ENCODE measurements around the gene CRISP3. TPM values are rescaled to one million over a fixed set of nuclear protein-coding genes. Genes with fewer than 3 reads are reported as not detected.
A peak's percentile ranks its signal among the peaks of the same experiment; 100 is the strongest.
"Not testable (repeated sequence)": the region's sequence is repeated elsewhere in the genome, so short reads cannot be mapped to it uniquely, and the experiment has no call there.

Gene CRISP3
- polyA plus RNA-seq, 2 donors, result 144 to 176 TPM

GRCh38 chr6:49764571-49765236 lies 20.5 kb upstream of the CRISP3 start:
- H3K9me3 ChIP-seq (ENCODE audit: control insufficient read depth in 2 of 2, insufficient read depth in 1 of 2, low read depth in 1 of 2, low read length in 1 of 2), result no peaks in the 10 kb centered on the region
- no peaks in the 10 kb centered on the region for H3K4me1 ChIP-seq (ENCODE audit: control insufficient read depth in 2 of 2, insufficient read depth in 2 of 2, low read length in 1 of 2)
- no peak overlapping the region for H3K4me3 ChIP-seq (ENCODE audit: low read depth in 1 of 2, low read length in 2 of 2)
- no peaks in the 10 kb centered on the region for H3K27me3 ChIP-seq (ENCODE audit: control insufficient read depth in 1 of 2, insufficient read depth in 2 of 2, low read length in 2 of 2)
- 30 to 37% methylated on average over 2 of the region's 2 CpGs for WGBS, 2 donors
- H3K36me3 ChIP-seq (ENCODE audit: control insufficient read depth in 2 of 2, insufficient read depth in 2 of 2, low read length in 1 of 2), result no peaks in the 10 kb centered on the region
- no peak overlapping the region for H3K27ac ChIP-seq (ENCODE audit: low read depth in 2 of 2, low read length in 1 of 2)

- Histone ChIP-seq H3K4me1 (ENCODE audit: control insufficient read depth in 2 of 2, insufficient read depth in 2 of 2, low read length in 1 of 2) (no peaks in the 10 kb centered on the region), H3K36me3 (ENCODE audit: control insufficient read depth in 2 of 2, insufficient read depth in 2 of 2, low read length in 1 of 2) (no peaks in the 10 kb centered on the region), H3K4me3 (ENCODE audit: low read depth in 1 of 2, low read length in 2 of 2) (peak overlapping the region in 1 of 2 donors; percentile 45), H3K27ac (ENCODE audit: low read depth in 2 of 2, low read length in 1 of 2) (no peak overlapping the region), H3K9me3 (ENCODE audit: control insufficient read depth in 2 of 2, insufficient read depth in 1 of 2, low read depth in 1 of 2, low read length in 1 of 2) (no peaks in the 10 kb centered on the region), H3K27me3 (ENCODE audit: control insufficient read depth in 1 of 2, insufficient read depth in 2 of 2, low read length in 2 of 2) (no peaks in the 10 kb centered on the region)
- WGBS, 2 donors, result 84 to 86% methylated on average over 4 of the region's 4 CpGs
Measured at GRCh38 chr6:49743429-49743828, 759 bp downstream of the CRISP3 start.

- WGBS, 2 donors, result 66 to 69% methylated on average over 2 of the region's 2 CpGs
- H3K9me3 ChIP-seq (ENCODE audit: control insufficient read depth in 2 of 2, insufficient read depth in 1 of 2, low read depth in 1 of 2, low read length in 1 of 2), result no peaks in the 10 kb centered on the region
- no peaks in the 10 kb centered on the region for H3K27me3 ChIP-seq (ENCODE audit: control insufficient read depth in 1 of 2, insufficient read depth in 2 of 2, low read length in 2 of 2)
Measured at GRCh38 chr6:49739423-49739822, 4.8 kb downstream of the CRISP3 start.

GRCh38 chr6:49736017-49736508 lies 8.1 kb downstream of the CRISP3 start:
- Histone ChIP-seq H3K4me1 (ENCODE audit: control insufficient read depth in 2 of 2, insufficient read depth in 2 of 2, low read length in 1 of 2) (no peaks in the 10 kb centered on the region), H3K9me3 (ENCODE audit: control insufficient read depth in 2 of 2, insufficient read depth in 1 of 2, low read depth in 1 of 2, low read length in 1 of 2) (no peaks in the 10 kb centered on the region), H3K27ac (ENCODE audit: low read depth in 2 of 2, low read length in 1 of 2) (no peak overlapping the region), H3K4me3 (ENCODE audit: low read depth in 1 of 2, low read length in 2 of 2) (no peak overlapping the region), H3K36me3 (ENCODE audit: control insufficient read depth in 2 of 2, insufficient read depth in 2 of 2, low read length in 1 of 2) (no peaks in the 10 kb centered on the region), H3K27me3 (ENCODE audit: control insufficient read depth in 1 of 2, insufficient read depth in 2 of 2, low read length in 2 of 2) (no peaks in the 10 kb centered on the region)
- WGBS, 2 donors, result 57 to 58% methylated on average over 4 of the region's 4 CpGs

More at GRCh38 chr6:49739423-49739822, 4.8 kb downstream of the CRISP3 start:
- no peaks in the 10 kb centered on the region for H3K4me1 ChIP-seq (ENCODE audit: control insufficient read depth in 2 of 2, insufficient read depth in 2 of 2, low read length in 1 of 2)
- no peaks in the 10 kb centered on the region for H3K36me3 ChIP-seq (ENCODE audit: control insufficient read depth in 2 of 2, insufficient read depth in 2 of 2, low read length in 1 of 2)
- peak overlapping the region in 1 of 2 donors; percentile 3 for H3K4me3 ChIP-seq (ENCODE audit: low read depth in 1 of 2, low read length in 2 of 2)
- no peak overlapping the region for H3K27ac ChIP-seq (ENCODE audit: low read depth in 2 of 2, low read length in 1 of 2)

- no peaks in the 10 kb centered on the region for H3K9me3 ChIP-seq (ENCODE audit: control insufficient read depth in 2 of 2, insufficient read depth in 1 of 2, low read depth in 1 of 2, low read length in 1 of 2)
- no peak overlapping the region for H3K4me3 ChIP-seq (ENCODE audit: low read depth in 1 of 2, low read length in 2 of 2)
- H3K36me3 ChIP-seq (ENCODE audit: control insufficient read depth in 2 of 2, insufficient read depth in 2 of 2, low read length in 1 of 2), result no peaks in the 10 kb centered on the region
- no peak overlapping the region for H3K27ac ChIP-seq (ENCODE audit: low read depth in 2 of 2, low read length in 1 of 2)
- no peaks in the 10 kb centered on the region for H3K4me1 ChIP-seq (ENCODE audit: control insufficient read depth in 2 of 2, insufficient read depth in 2 of 2, low read length in 1 of 2)
- WGBS, 2 donors, result 48 to 52% methylated on average over 2 of the region's 2 CpGs
- H3K27me3 ChIP-seq (ENCODE audit: control insufficient read depth in 1 of 2, insufficient read depth in 2 of 2, low read length in 2 of 2), result no peaks in the 10 kb centered on the region
Measured at GRCh38 chr6:49733680-49734079, 10.5 kb downstream of the CRISP3 start.

- no peaks in the 10 kb centered on the region for H3K36me3 ChIP-seq (ENCODE audit: control insufficient read depth in 2 of 2, insufficient read depth in 2 of 2, low read length in 1 of 2)
- no peaks in the 10 kb centered on the region for H3K9me3 ChIP-seq (ENCODE audit: control insufficient read depth in 2 of 2, insufficient read depth in 1 of 2, low read depth in 1 of 2, low read length in 1 of 2)
- no peak overlapping the region for H3K4me3 ChIP-seq (ENCODE audit: low read depth in 1 of 2, low read length in 2 of 2)
- WGBS, 2 donors, result 82 to 86% methylated on average over 3 of the region's 3 CpGs
- no peak overlapping the region for H3K27ac ChIP-seq (ENCODE audit: low read depth in 2 of 2, low read length in 1 of 2)
- no peaks in the 10 kb centered on the region for H3K4me1 ChIP-seq (ENCODE audit: control insufficient read depth in 2 of 2, insufficient read depth in 2 of 2, low read length in 1 of 2)
- no peaks in the 10 kb centered on the region for H3K27me3 ChIP-seq (ENCODE audit: control insufficient read depth in 1 of 2, insufficient read depth in 2 of 2, low read length in 2 of 2)
Measured at GRCh38 chr6:49732781-49733180, 11.4 kb downstream of the CRISP3 start.

- Histone ChIP-seq H3K4me3 (ENCODE audit: low read depth in 1 of 2, low read length in 2 of 2) (no peak overlapping the region), H3K27me3 (ENCODE audit: control insufficient read depth in 1 of 2, insufficient read depth in 2 of 2, low read length in 2 of 2) (no peaks in the 10 kb centered on the region), H3K36me3 (ENCODE audit: control insufficient read depth in 2 of 2, insufficient read depth in 2 of 2, low read length in 1 of 2) (no peaks in the 10 kb centered on the region), H3K4me1 (ENCODE audit: control insufficient read depth in 2 of 2, insufficient read depth in 2 of 2, low read length in 1 of 2) (no peaks in the 10 kb centered on the region), H3K27ac (ENCODE audit: low read depth in 2 of 2, low read length in 1 of 2) (no peak overlapping the region), H3K9me3 (ENCODE audit: control insufficient read depth in 2 of 2, insufficient read depth in 1 of 2, low read depth in 1 of 2, low read length in 1 of 2) (no peaks in the 10 kb centered on the region)
Measured at GRCh38 chr6:49730251-49730650, 13.9 kb downstream of the CRISP3 start.

- not testable (repeated sequence) for H3K4me1 ChIP-seq (ENCODE audit: control insufficient read depth in 2 of 2, insufficient read depth in 2 of 2, low read length in 1 of 2); H3K27me3 ChIP-seq (ENCODE audit: control insufficient read depth in 1 of 2, insufficient read depth in 2 of 2, low read length in 2 of 2); H3K9me3 ChIP-seq (ENCODE audit: control insufficient read depth in 2 of 2, insufficient read depth in 1 of 2, low read depth in 1 of 2, low read length in 1 of 2); H3K36me3 ChIP-seq (ENCODE audit: control insufficient read depth in 2 of 2, insufficient read depth in 2 of 2, low read length in 1 of 2); H3K27ac ChIP-seq (ENCODE audit: low read depth in 2 of 2, low read length in 1 of 2); H3K4me3 ChIP-seq (ENCODE audit: low read depth in 1 of 2, low read length in 2 of 2)
- WGBS, 2 donors, result 73 to 78% methylated on average over 4 of the region's 4 CpGs
Measured at GRCh38 chr6:49723917-49724316, 20.3 kb downstream of the CRISP3 start.

- no peaks in the 10 kb centered on the region for H3K4me1 ChIP-seq (ENCODE audit: control insufficient read depth in 2 of 2, insufficient read depth in 2 of 2, low read length in 1 of 2)
- no peak overlapping the region for H3K4me3 ChIP-seq (ENCODE audit: low read depth in 1 of 2, low read length in 2 of 2)
- no peaks in the 10 kb centered on the region for H3K27me3 ChIP-seq (ENCODE audit: control insufficient read depth in 1 of 2, insufficient read depth in 2 of 2, low read length in 2 of 2)
- no peak overlapping the region for H3K27ac ChIP-seq (ENCODE audit: low read depth in 2 of 2, low read length in 1 of 2)
- no peaks in the 10 kb centered on the region for H3K36me3 ChIP-seq (ENCODE audit: control insufficient read depth in 2 of 2, insufficient read depth in 2 of 2, low read length in 1 of 2)
- H3K9me3 ChIP-seq (ENCODE audit: control insufficient read depth in 2 of 2, insufficient read depth in 1 of 2, low read depth in 1 of 2, low read length in 1 of 2), result no peaks in the 10 kb centered on the region
- WGBS, 2 donors, result 46 to 69% methylated on average over 2 of the region's 2 CpGs
Measured at GRCh38 chr6:49721297-49721696, 22.9 kb downstream of the CRISP3 start.

GRCh38 chr6:49720372-49720771 lies 23.8 kb downstream of the CRISP3 start:
- no peaks in the 10 kb centered on the region for H3K36me3 ChIP-seq (ENCODE audit: control insufficient read depth in 2 of 2, insufficient read depth in 2 of 2, low read length in 1 of 2)
- H3K4me3 ChIP-seq (ENCODE audit: low read depth in 1 of 2, low read length in 2 of 2), result no peak overlapping the region
- no peaks in the 10 kb centered on the region for H3K27me3 ChIP-seq (ENCODE audit: control insufficient read depth in 1 of 2, insufficient read depth in 2 of 2, low read length in 2 of 2)
- no peaks in the 10 kb centered on the region for H3K9me3 ChIP-seq (ENCODE audit: control insufficient read depth in 2 of 2, insufficient read depth in 1 of 2, low read depth in 1 of 2, low read length in 1 of 2)
- H3K4me1 ChIP-seq (ENCODE audit: control insufficient read depth in 2 of 2, insufficient read depth in 2 of 2, low read length in 1 of 2), result no peaks in the 10 kb centered on the region
- no peak overlapping the region for H3K27ac ChIP-seq (ENCODE audit: low read depth in 2 of 2, low read length in 1 of 2)
- WGBS, 2 donors, result 86 to 92% methylated on average over 7 of the region's 7 CpGs
